NCI-H2107 (cell line): ENCODE data around the gene CCDC7.
"Not testable (repeated sequence)": the region's sequence is repeated elsewhere in the genome, so short reads cannot be mapped to it uniquely, and the experiment has no call there.

ENCODE experiments used
- DNase-seq: peaks from one replicate; lab custom pipeline; 2025; lab: John Stamatoyannopoulos, UW

The CCDC7 gene

GRCh38 chr10:32454148-32454547, 8.2 kb downstream of the CCDC7 start:
- DNase-seq: no peak

- no peak for DNase-seq
Measured at GRCh38 chr10:32459051-32459698, 13.2 kb downstream of the CCDC7 start.

GRCh38 chr10:32461203-32461602, 15.3 kb downstream of the CCDC7 start:
- DNase-seq: no peak

GRCh38 chr10:32471232-32471631, 25.3 kb downstream of the CCDC7 start:
- DNase-seq: no peak

- DNase-seq: no peak
Measured at GRCh38 chr10:32477499-32477898, 31.6 kb downstream of the CCDC7 start.

GRCh38 chr10:32481606-32482005, 35.7 kb downstream of the CCDC7 start:
- DNase-seq: no peak

GRCh38 chr10:32483019-32483502, 37.1 kb downstream of the CCDC7 start:
- DNase-seq: not testable (repeated sequence)

GRCh38 chr10:32488038-32488437, 42.1 kb downstream of the CCDC7 start:
- not testable (repeated sequence) for DNase-seq

GRCh38 chr10:32489158-32489557, 43.2 kb downstream of the CCDC7 start:
- DNase-seq: no peak

GRCh38 chr10:32489901-32490300, 44.0 kb downstream of the CCDC7 start:
- DNase-seq: no peak

GRCh38 chr10:32494562-32494961, 48.6 kb downstream of the CCDC7 start:
- not testable (repeated sequence) for DNase-seq

GRCh38 chr10:32500136-32500535, 54.2 kb downstream of the CCDC7 start:
- not testable (repeated sequence) for DNase-seq

- no peak for DNase-seq
Measured at GRCh38 chr10:32501906-32502305, 56.0 kb downstream of the CCDC7 start.

- not testable (repeated sequence) for DNase-seq
Measured at GRCh38 chr10:32505762-32506420, 60.0 kb downstream of the CCDC7 start.

- no peak for DNase-seq
Measured at GRCh38 chr10:32511599-32511998, 65.7 kb downstream of the CCDC7 start.

GRCh38 chr10:32516567-32517495, 70.9 kb downstream of the CCDC7 start:
- DNase-seq: no peak

- no peak for DNase-seq
Measured at GRCh38 chr10:32530231-32530630, 84.3 kb downstream of the CCDC7 start.

- no peak for DNase-seq
Measured at GRCh38 chr10:32538256-32538655, 92.3 kb downstream of the CCDC7 start.

- DNase-seq: no peak
Measured at GRCh38 chr10:32540691-32541470, 94.9 kb downstream of the CCDC7 start.

GRCh38 chr10:32548208-32548607, 102.3 kb downstream of the CCDC7 start:
- DNase-seq: no peak

- DNase-seq: no peak
Measured at GRCh38 chr10:32556783-32557395, 110.9 kb downstream of the CCDC7 start.
